Testis (tissue), 3 donors: ENCODE measurements around the gene LRG1. TPM values are rescaled to one million over a fixed set of nuclear protein-coding genes. Genes with fewer than 3 reads are reported as not detected.

Experiments
- DNase-seq: peaks from one replicate; pipeline ENCODE4 v3.0.0-alpha.2; 2019
- H3K27ac ChIP-seq, 2 donors: fragments of 200-600 bp; sonication (generic); one replicate each; pipeline ENCODE4 v1.5.1; 2019
- H3K27me3 ChIP-seq: fragments of 200-600 bp; sonication (generic); one replicate; pipeline ENCODE4 v1.5.1; 2019
- H3K36me3 ChIP-seq: fragments of 200-600 bp; sonication (generic); one replicate; pipeline ENCODE4 v1.5.1; 2017; ENCODE audit warnings: low read depth; ENCODE audit errors: missing control alignments
- H3K4me1 ChIP-seq: fragments of 200-600 bp; sonication (generic); one replicate; pipeline ENCODE4 v1.5.1; 2019
- H3K4me3 ChIP-seq, 2 donors: fragments of 200-600 bp; sonication (generic); one replicate each; pipeline ENCODE4 v1.5.1; 2017 to 2019
- H3K9me3 ChIP-seq: fragments of 200-600 bp; sonication (generic); one replicate; pipeline ENCODE4 v1.5.1; 2017
- CTCF ChIP-seq, 3 experiments: fragments of 450-650 bp in 2 of 3; fragments of 200-600 bp in 1 of 3; sonication (generic) in 1 of 3; IDR thresholded peaks; one replicate each; pipeline ENCODE4 v1.5.1; 2016 to 2019; ENCODE audit warnings: antibody characterized with exemption in 3 of 3, mild to moderate bottlenecking in 2 of 3, moderate library complexity in 1 of 3
- POLR2A ChIP-seq: fragments of 450-650 bp; IDR thresholded peaks from one replicate; pipeline ENCODE4 v1.6.1; 2017; ENCODE audit warnings: antibody characterized with exemption, mild to moderate bottlenecking, moderate library complexity
- WGBS, 2 donors: methylation state at CpG; one replicate each; pipeline ENCODE4 v1.1.5; 2018; 5-methylcytosine and 5-hydroxymethylcytosine counted together
- intact Hi-C: fragments of 100-400 bp; cut with DNase I; formaldehyde crosslinking; loops from one replicate; pipeline ENCODE4 v1.15.1; 2023; ENCODE audit warnings: low total_unique reads
- polyA plus RNA-seq: library from polyadenylated mRNA; stranded (reverse); fragments of 350-450 nt; fragmentation: Illumina TruSeq; extraction: RNeasy Lipid Tissue Mini Kit (QIAGEN cat#74804); gene quantifications from one replicate; pipeline ENCODE4 v1.2.3, GENCODE V29; 2014; ENCODE audit warnings: low read depth, low replicate concordance; ENCODE audit not compliant: insufficient read depth
- total RNA-seq, 2 donors: library from RNA; depleted of rRNA; stranded (reverse); fragments of >200 nt; gene quantifications; one replicate each; pipeline ENCODE4 v1.2.3, GENCODE V29; 2016

LRG1 gene
- total and polyA plus RNA-seq, 3 donors from 2014 or later, result 0.24 to 0.58 (median 0.25) TPM

- TF ChIP-seq POLR2A (no peak), CTCF (IDR thresholded peaks at IDR 0.05) (no peak)
- Histone ChIP-seq H3K4me1 (no peaks in the 10 kb centered on the region), H3K27me3 (no peaks in the 10 kb centered on the region), H3K4me3 (peak overlapping the region in 1 of 2 donors; percentile 23), H3K9me3 (no peaks in the 10 kb centered on the region), H3K27ac (no peak overlapping the region), H3K36me3 (no peaks in the 10 kb centered on the region)
- intact Hi-C loops, result no loop called here
- DNase-seq, result peak; percentile 40
- 61 to 66% methylated on average over 37 to 43 of the region's 43 CpGs for WGBS, 2 donors
Measured at GRCh38 chr19:4555657-4556561, 16.1 kb upstream of the LRG1 start.

GRCh38 chr19:4554717-4555116 lies 14.9 kb upstream of the LRG1 start:
- no peak overlapping the region for H3K4me3 ChIP-seq
- TF ChIP-seq CTCF (IDR thresholded peaks at IDR 0.05), result no peak
- no peak for TF ChIP-seq POLR2A
- no peaks in the 10 kb centered on the region for H3K27me3 ChIP-seq
- DNase-seq, result no peak
- H3K4me1 ChIP-seq, result no peaks in the 10 kb centered on the region
- H3K36me3 ChIP-seq, result no peaks in the 10 kb centered on the region
- H3K9me3 ChIP-seq, result no peaks in the 10 kb centered on the region
- intact Hi-C loops, result no loop called here
- H3K27ac ChIP-seq, result no peak overlapping the region
- WGBS, 2 donors, result 77 to 83% methylated on average over 6 to 7 of the region's 7 CpGs

- intact Hi-C loops, result no loop called here
- DNase-seq, result no peak
- Histone ChIP-seq H3K36me3 (no peaks in the 10 kb centered on the region), H3K27me3 (no peaks in the 10 kb centered on the region), H3K4me3 (no peak overlapping the region), H3K4me1 (no peaks in the 10 kb centered on the region), H3K27ac (no peak overlapping the region), H3K9me3 (no peaks in the 10 kb centered on the region)
- WGBS, 2 donors, result 80 to 83% methylated on average over 3 of the region's 3 CpGs
- TF ChIP-seq POLR2A (no peak), CTCF (IDR thresholded peaks at IDR 0.05) (no peak)
Measured at GRCh38 chr19:4553775-4554174, 13.9 kb upstream of the LRG1 start.

GRCh38 chr19:4553092-4553695 lies 13.4 kb upstream of the LRG1 start:
- intact Hi-C loops, result no loop called here
- Histone ChIP-seq H3K4me1 (no peaks in the 10 kb centered on the region), H3K27ac (no peak overlapping the region), H3K9me3 (no peaks in the 10 kb centered on the region), H3K36me3 (no peaks in the 10 kb centered on the region), H3K27me3 (no peaks in the 10 kb centered on the region), H3K4me3 (no peak overlapping the region)
- no peak for DNase-seq
- TF ChIP-seq CTCF (IDR thresholded peaks at IDR 0.05), result no peak
- no peak for TF ChIP-seq POLR2A

GRCh38 chr19:4552525-4552819 lies 12.6 kb upstream of the LRG1 start:
- WGBS, 2 donors, result 81% methylated on average over 18 of the region's 18 CpGs; no CpG with 5 or more reads in 1 of the 2 donors
- no peak for DNase-seq
- no peaks in the 10 kb centered on the region for H3K27me3 ChIP-seq
- H3K36me3 ChIP-seq, result no peaks in the 10 kb centered on the region
- no peaks in the 10 kb centered on the region for H3K4me1 ChIP-seq
- intact Hi-C loops, result no loop called here
- no peaks in the 10 kb centered on the region for H3K9me3 ChIP-seq
- TF ChIP-seq POLR2A (no peak), CTCF (IDR thresholded peaks at IDR 0.05) (no peak)
- H3K4me3 ChIP-seq, result no peak overlapping the region
- no peak overlapping the region for H3K27ac ChIP-seq
